Activated CD4-positive, alpha-beta T cell treated with anti-CD3 and anti-CD28 coated beads, Interleukin-2, amount 10 ng/mL, durations not matched to agents 7 days and 5 days (primary cell): ENCODE results near the gene C1orf105. TPM values are rescaled to one million over a fixed set of nuclear protein-coding genes. Genes with fewer than 3 reads are reported as not detected.
"Not testable (repeated sequence)": the region's sequence is repeated elsewhere in the genome, so short reads cannot be mapped to it uniquely, and the experiment has no call there.

Experiments
- CTCF ChIA-PET: fragments of 350-600 bp; sonication (Branson Sonifier 250); formaldehyde crosslinking; loops from one replicate; lab custom pipeline; 2021; ENCODE audit warnings: antibody characterized with exemption; lab: Charles Lee
- POLR2A ChIA-PET: fragments of 350-600 bp; sonication (Branson Sonifier 250); formaldehyde crosslinking; loops from one replicate; lab custom pipeline; 2021; ENCODE audit warnings: antibody characterized with exemption; lab: Charles Lee
- DNase-seq: peaks from one replicate; pipeline ENCODE4 v3.0.0-alpha.2; 2020
- H3K27ac Mint-ChIP-seq: one replicate; pipeline ENCODE4 v1.8.0; 2021; ENCODE audit warnings: mild to moderate bottlenecking, moderate library complexity, mixed read lengths
- H3K27me3 Mint-ChIP-seq: one replicate; pipeline ENCODE4 v1.8.0; 2021; ENCODE audit warnings: mixed read lengths
- H3K36me3 Mint-ChIP-seq: one replicate; pipeline ENCODE4 v1.8.0; 2021; ENCODE audit warnings: low read depth, mixed read lengths
- H3K4me1 Mint-ChIP-seq: one replicate; pipeline ENCODE4 v1.8.0; 2021; ENCODE audit warnings: mixed read lengths
- H3K4me3 Mint-ChIP-seq: one replicate; pipeline ENCODE4 v1.8.0; 2021; ENCODE audit warnings: mild to moderate bottlenecking, moderate library complexity, mixed read lengths
- H3K9me3 Mint-ChIP-seq: one replicate; pipeline ENCODE4 v1.8.0; 2021; ENCODE audit warnings: mixed read lengths
- total RNA-seq, 2 experiments: library from RNA; stranded (reverse); gene quantifications; one replicate each; pipeline ENCODE4 v1.2.3, GENCODE V29; 2021

C1orf105 gene
- total RNA-seq, 2 experiments from 2014 or later: not detected

DNA sequence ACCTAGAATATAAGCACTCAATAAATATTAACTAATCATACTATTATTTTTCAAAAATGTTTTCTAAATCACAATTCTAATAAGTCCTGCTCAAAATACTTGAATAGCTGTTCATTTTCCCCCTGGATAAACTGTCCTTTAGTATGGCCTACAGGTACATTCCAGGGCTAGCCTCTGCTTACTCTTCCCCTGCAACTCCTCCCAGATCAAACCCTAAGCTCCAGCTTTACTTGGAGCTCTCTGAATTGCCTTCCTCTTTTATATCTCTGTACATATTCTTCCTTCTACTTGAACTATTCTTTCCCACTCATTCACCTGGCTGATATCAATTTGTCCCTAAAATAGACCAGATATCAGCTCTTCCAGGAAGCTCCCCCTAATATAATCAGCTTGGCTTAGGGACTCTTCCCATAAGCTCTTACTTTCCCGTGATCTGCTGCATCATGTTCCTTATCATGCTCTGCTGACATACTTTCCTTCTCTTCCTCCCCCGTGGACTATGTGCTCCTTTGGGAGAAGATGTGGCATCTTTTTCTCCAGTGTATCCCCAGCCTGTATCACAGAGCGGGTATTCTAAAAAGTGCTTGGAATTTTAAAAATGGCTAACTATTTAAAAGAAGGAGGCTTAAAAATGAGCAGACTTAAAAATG lies 66.4 kb downstream of the C1orf105 start:
- CTCF ChIA-PET: interaction anchor here (1.4 kb wide), 1 partner anchor 254 kb away, joined by 3 read pairs; no protein-coding TSS in a partner anchor
- Mint-ChIP-seq H3K4me1 (peaks cover 12% of the 10 kb centered on the region), H3K9me3 (no peaks in the 10 kb centered on the region), H3K27ac (no peak overlapping the region), H3K36me3 (no peaks in the 10 kb centered on the region), H3K27me3 (peaks cover 16% of the 10 kb centered on the region), H3K4me3 (no peak overlapping the region)
- DNase-seq: no peak
- POLR2A ChIA-PET: no interaction called here

GRCh38 chr1:172487550-172487949 lies 67.1 kb downstream of the C1orf105 start:
- peaks cover 18% of the 10 kb centered on the region for H3K27me3 Mint-ChIP-seq
- no peaks in the 10 kb centered on the region for H3K9me3 Mint-ChIP-seq
- CTCF ChIA-PET: no interaction called here
- DNase-seq: no peak
- H3K36me3 Mint-ChIP-seq: no peaks in the 10 kb centered on the region
- H3K27ac Mint-ChIP-seq: no peak overlapping the region
- POLR2A ChIA-PET: no interaction called here
- no peak overlapping the region for H3K4me3 Mint-ChIP-seq
- H3K4me1 Mint-ChIP-seq: peaks cover 12% of the 10 kb centered on the region

- ChIA-PET POLR2A (no interaction called here), CTCF (interaction anchor here (0.6 kb wide), 1 partner anchor 583 kb away, joined by 4 read pairs; no protein-coding TSS in a partner anchor)
- DNase-seq: no peak
- Mint-ChIP-seq H3K27ac (no peak overlapping the region), H3K36me3 (no peaks in the 10 kb centered on the region), H3K4me1 (peaks cover 12% of the 10 kb centered on the region), H3K4me3 (no peak overlapping the region), H3K9me3 (no peaks in the 10 kb centered on the region), H3K27me3 (peaks cover 16% of the 10 kb centered on the region)
Observed at GRCh38 chr1:172488393-172488792, 67.9 kb downstream of the C1orf105 start.

GRCh38 chr1:172489847-172490246 lies 69.4 kb downstream of the C1orf105 start:
- no peak for DNase-seq
- Mint-ChIP-seq H3K4me1 (peaks cover 10% of the 10 kb centered on the region), H3K27ac (no peak overlapping the region), H3K9me3 (no peaks in the 10 kb centered on the region), H3K27me3 (peaks cover 20% of the 10 kb centered on the region), H3K36me3 (no peaks in the 10 kb centered on the region), H3K4me3 (no peak overlapping the region)
- CTCF ChIA-PET: no interaction called here
- POLR2A ChIA-PET: no interaction called here

- CTCF ChIA-PET: interaction anchor here (1.2 kb wide), 1 partner anchor 32 kb away, joined by 4 read pairs; no protein-coding TSS in a partner anchor
- no peaks in the 10 kb centered on the region for H3K9me3 Mint-ChIP-seq
- no peak overlapping the region for H3K4me3 Mint-ChIP-seq
- peaks cover 5% of the 10 kb centered on the region for H3K4me1 Mint-ChIP-seq
- no peak overlapping the region for H3K27ac Mint-ChIP-seq
- POLR2A ChIA-PET: no interaction called here
- peaks cover 19% of the 10 kb centered on the region for H3K27me3 Mint-ChIP-seq
- no peaks in the 10 kb centered on the region for H3K36me3 Mint-ChIP-seq
- DNase-seq: no peak
Observed at GRCh38 chr1:172492421-172492820, 71.9 kb downstream of the C1orf105 start.

DNA sequence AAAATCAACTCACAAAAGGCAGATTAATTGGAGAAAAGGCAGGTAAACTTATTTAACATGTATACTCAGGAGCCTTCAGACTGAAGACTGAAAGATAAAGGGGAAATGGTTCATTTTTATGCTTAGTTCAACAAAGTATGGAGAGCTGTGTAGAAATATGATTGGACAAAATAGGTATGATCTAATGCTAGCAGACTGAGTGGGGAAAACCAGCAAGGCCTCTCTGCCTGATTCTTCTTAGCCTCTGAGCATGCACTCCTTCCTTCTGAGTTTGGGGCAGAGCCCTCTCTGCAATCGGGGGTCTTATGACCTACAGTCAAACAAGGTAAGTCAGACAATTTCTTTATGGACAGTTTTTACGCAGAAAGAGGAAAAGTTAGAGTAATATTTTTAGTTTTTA lies 73.7 kb downstream of the C1orf105 start:
- H3K27me3 Mint-ChIP-seq: peaks cover 13% of the 10 kb centered on the region
- CTCF ChIA-PET: interaction anchor here (0.6 to 1.6 kb wide), 2 partner anchors 10 to 14 kb away, joined by 3 to 6 read pairs; no protein-coding TSS in a partner anchor
- DNase-seq: no peak
- H3K36me3 Mint-ChIP-seq: no peaks in the 10 kb centered on the region
- POLR2A ChIA-PET: no interaction called here
- H3K4me1 Mint-ChIP-seq: no peaks in the 10 kb centered on the region
- H3K27ac Mint-ChIP-seq: no peak overlapping the region
- no peaks in the 10 kb centered on the region for H3K9me3 Mint-ChIP-seq
- no peak overlapping the region for H3K4me3 Mint-ChIP-seq

GRCh38 chr1:172496127-172496526 lies 75.6 kb downstream of the C1orf105 start:
- not testable (repeated sequence) for H3K4me3 Mint-ChIP-seq

GRCh38 chr1:172496678-172497077 lies 76.2 kb downstream of the C1orf105 start:
- CTCF ChIA-PET: interaction anchor here (1.2 to 1.4 kb wide), 3 partner anchors 30 to 231 kb away, joined by 3 read pairs; partner anchors contain the start of gene SUCO
- H3K36me3 Mint-ChIP-seq: no peaks in the 10 kb centered on the region
- POLR2A ChIA-PET: no interaction called here

More at GRCh38 chr1:172496127-172496526, 75.6 kb downstream of the C1orf105 start:
- H3K36me3 Mint-ChIP-seq, H3K27ac Mint-ChIP-seq, H3K4me1 Mint-ChIP-seq, H3K9me3 Mint-ChIP-seq, DNase-seq, POLR2A ChIA-PET: not testable (repeated sequence)
- CTCF ChIA-PET: interaction anchor here (1.2 kb wide), 1 partner anchor 232 kb away, joined by 3 read pairs; no protein-coding TSS in a partner anchor
- H3K27me3 Mint-ChIP-seq: peaks cover 13% of the 10 kb centered on the region

DNA sequence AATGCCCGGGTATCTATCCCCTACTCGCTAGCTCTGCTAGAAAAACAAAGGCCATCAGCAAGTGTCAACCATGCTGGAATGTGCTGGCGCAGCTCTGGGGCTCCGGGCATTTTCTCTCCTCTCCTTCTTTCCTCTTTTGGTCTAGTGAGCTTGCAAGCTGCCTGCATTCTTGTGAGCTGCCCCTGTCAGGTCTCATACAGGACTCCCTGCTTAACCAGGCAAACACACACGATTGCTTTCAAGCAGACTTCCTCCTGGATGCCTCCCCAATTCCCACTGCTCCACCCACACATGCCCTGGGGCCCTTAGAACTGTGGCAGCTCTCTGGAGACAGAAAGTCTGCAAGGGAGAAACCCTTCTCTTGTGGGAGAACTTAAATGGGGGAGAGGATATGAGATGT lies 76.7 kb downstream of the C1orf105 start:
- no peak overlapping the region for H3K27ac Mint-ChIP-seq
- H3K4me3 Mint-ChIP-seq: no peak overlapping the region
- H3K27me3 Mint-ChIP-seq: peaks cover 12% of the 10 kb centered on the region
- H3K4me1 Mint-ChIP-seq: no peaks in the 10 kb centered on the region
- POLR2A ChIA-PET: interaction anchor here (0.7 kb wide), 1 partner anchor 34 kb away, joined by 4 read pairs; no protein-coding TSS in a partner anchor
- no peak for DNase-seq
- CTCF ChIA-PET: interaction anchor here (1.2 to 1.4 kb wide), 3 partner anchors 31 to 231 kb away, joined by 3 read pairs; partner anchors contain the start of gene SUCO
- no peaks in the 10 kb centered on the region for H3K36me3 Mint-ChIP-seq
- H3K9me3 Mint-ChIP-seq: no peaks in the 10 kb centered on the region

More at GRCh38 chr1:172496678-172497077, 76.2 kb downstream of the C1orf105 start:
- Mint-ChIP-seq H3K27me3 (peaks cover 13% of the 10 kb centered on the region), H3K9me3 (no peaks in the 10 kb centered on the region), H3K4me3 (no peak overlapping the region), H3K27ac (no peak overlapping the region), H3K4me1 (no peaks in the 10 kb centered on the region)
- no peak for DNase-seq

DNA sequence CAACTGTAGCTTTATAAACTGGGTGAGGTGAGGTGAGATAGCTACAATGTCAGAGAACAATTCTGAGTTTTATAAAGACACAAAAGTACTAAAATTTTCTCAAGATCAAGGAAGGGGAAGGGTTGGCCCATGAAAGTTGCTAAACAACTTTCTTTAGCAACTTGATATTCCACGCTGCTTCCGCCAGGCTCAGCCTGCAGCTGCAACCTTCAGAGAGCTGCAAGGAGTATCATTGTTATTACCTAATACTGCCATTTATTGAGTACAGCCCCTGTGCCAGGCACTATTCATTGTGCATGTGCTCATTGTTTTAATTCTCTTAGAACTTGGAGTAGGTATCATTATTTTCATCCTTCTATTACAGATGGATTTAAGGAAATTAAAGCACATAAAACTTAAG lies 78.4 kb downstream of the C1orf105 start:
- H3K27ac Mint-ChIP-seq: no peak overlapping the region
- POLR2A ChIA-PET: no interaction called here

DNA sequence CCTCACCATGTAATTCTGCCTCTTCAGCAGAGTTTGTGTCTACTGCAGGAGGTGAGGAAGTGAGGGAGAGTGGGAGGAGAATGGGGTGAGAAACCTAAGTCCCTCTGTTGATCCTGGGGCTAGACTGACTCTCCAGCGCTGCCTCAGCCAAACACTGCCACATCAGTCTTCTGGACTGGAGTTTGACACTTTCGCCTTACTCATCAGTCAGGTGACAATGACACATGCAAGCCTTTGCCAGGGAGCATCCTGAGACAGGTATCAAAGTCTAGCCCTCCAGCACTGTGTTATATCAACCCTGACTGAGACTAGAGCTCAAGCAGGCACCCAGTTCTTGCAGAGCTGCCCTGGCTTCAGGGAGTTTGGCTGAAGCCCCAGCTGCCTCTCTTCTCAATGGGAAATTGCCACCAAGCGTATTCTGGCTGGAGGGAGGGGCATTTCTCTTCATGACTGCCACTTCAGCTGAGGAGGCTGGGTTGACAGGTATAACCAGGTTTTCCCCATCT lies 79.2 kb downstream of the C1orf105 start:
- ChIA-PET CTCF (interaction anchor here (0.6 to 1.1 kb wide), 2 partner anchors 13 to 137 kb away, joined by 3 to 5 read pairs; no protein-coding TSS in a partner anchor), POLR2A (no interaction called here)
- Mint-ChIP-seq H3K36me3 (no peaks in the 10 kb centered on the region), H3K4me1 (no peaks in the 10 kb centered on the region), H3K9me3 (no peaks in the 10 kb centered on the region), H3K27ac (no peak overlapping the region), H3K4me3 (no peak overlapping the region), H3K27me3 (peaks cover 12% of the 10 kb centered on the region)
- no peak for DNase-seq

More for the DNA sequence above, 78.4 kb downstream of the C1orf105 start:
- CTCF ChIA-PET: no interaction called here
- Mint-ChIP-seq H3K4me1 (no peaks in the 10 kb centered on the region), H3K9me3 (no peaks in the 10 kb centered on the region), H3K36me3 (no peaks in the 10 kb centered on the region), H3K27me3 (peaks cover 12% of the 10 kb centered on the region), H3K4me3 (no peak overlapping the region)
- DNase-seq: no peak

- no peak overlapping the region for H3K4me3 Mint-ChIP-seq
- DNase-seq: no peak
- no peak overlapping the region for H3K27ac Mint-ChIP-seq
- H3K4me1 Mint-ChIP-seq: no peaks in the 10 kb centered on the region
- peaks cover 14% of the 10 kb centered on the region for H3K27me3 Mint-ChIP-seq
- H3K36me3 Mint-ChIP-seq: no peaks in the 10 kb centered on the region
- ChIA-PET POLR2A (no interaction called here), CTCF (interaction anchor here (1.1 kb wide), 1 partner anchor 136 kb away, joined by 3 read pairs; no protein-coding TSS in a partner anchor)
- no peaks in the 10 kb centered on the region for H3K9me3 Mint-ChIP-seq
Observed at GRCh38 chr1:172500207-172500606, 79.7 kb downstream of the C1orf105 start.

DNA sequence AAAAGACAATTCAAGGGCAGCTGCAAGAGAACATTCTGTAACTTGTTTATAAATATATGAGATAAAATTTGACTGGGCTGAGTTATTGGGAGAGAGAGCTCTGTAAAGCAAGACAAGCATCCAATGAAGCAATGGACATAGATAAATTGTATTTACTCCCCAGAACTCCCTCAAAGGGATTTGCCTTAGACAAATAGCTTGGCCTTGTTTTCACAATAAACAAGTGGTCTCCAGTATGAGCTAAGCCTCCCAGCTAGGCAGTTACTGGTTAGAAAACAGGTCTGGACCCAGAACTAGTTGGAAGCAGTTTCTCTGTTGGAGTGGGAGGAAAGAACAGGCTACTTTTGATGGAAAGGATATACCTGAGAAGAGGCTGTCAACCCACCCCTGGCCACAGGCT lies 87.3 kb downstream of the C1orf105 start:
- Mint-ChIP-seq H3K4me3 (no peak overlapping the region), H3K27ac (no peak overlapping the region), H3K9me3 (no peaks in the 10 kb centered on the region), H3K36me3 (no peaks in the 10 kb centered on the region), H3K27me3 (peaks cover 22% of the 10 kb centered on the region), H3K4me1 (no peaks in the 10 kb centered on the region)
- no peak for DNase-seq
- POLR2A ChIA-PET: no interaction called here
- CTCF ChIA-PET: interaction anchor here (0.6 kb wide), 3 partner anchors 98 to 1976 kb away, joined by 3 read pairs; no protein-coding TSS in a partner anchor
